ENCODE data around the gene SNX6. TPM values are rescaled to one million over a fixed set of nuclear protein-coding genes. Genes with fewer than 3 reads are reported as not detected.

The SNX6 gene
- polyA plus RNA-seq, 3 donors = 46.7 to 115 (median 114) TPM

DNA sequence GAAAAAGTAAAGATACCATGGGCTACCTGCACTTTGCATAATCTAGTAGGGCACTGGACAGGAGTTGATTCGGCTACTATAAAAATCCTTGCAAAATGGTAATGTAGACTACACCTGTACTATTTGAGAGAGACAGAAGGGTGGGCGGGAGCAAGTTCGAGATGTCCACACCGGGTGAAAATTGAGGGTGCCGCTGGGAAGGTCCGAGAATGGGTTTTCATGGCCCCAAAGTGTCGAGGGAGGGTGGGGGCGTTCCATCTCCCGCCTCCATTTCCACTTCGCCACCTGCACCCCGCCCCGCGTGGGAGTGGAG, 648 bp downstream of the SNX6 start:
- Histone ChIP-seq H3K4me2 (replicated peaks; ENCODE audit: extremely low read depth, low read length, poor library complexity, severe bottlenecking) (peak overlapping the region; percentile 78), H3K27me3 (ENCODE audit: control insufficient read depth in 2 of 2, insufficient read depth in 2 of 2, low read length in 2 of 2) (no peaks in the 10 kb centered on the region), H3K9ac (ENCODE audit: insufficient read depth, low read length, poor library complexity, severe bottlenecking) (peak overlapping the region; percentile 96), H3K27ac (ENCODE audit: low read depth in 1 of 2, low read length in 2 of 2) (peak overlapping the region; percentile 81 to 95), H3K4me3 (replicated peaks in 1 of 3; ENCODE audit: low read depth in 2 of 3, low read length in 3 of 3) (peak overlapping the region; percentile 95 to 97 (median 96)), H2AFZ (ENCODE audit: insufficient read depth, low read depth, low read length, poor library complexity, severe bottlenecking) (peak overlapping the region; percentile 95), H4K20me1 (ENCODE audit: insufficient read depth, low read length) (peaks cover 35% of the 10 kb centered on the region), H3K79me2 (ENCODE audit: insufficient read depth, low read length) (peaks cover 54% of the 10 kb centered on the region), H3K9me3 (replicated peaks in 1 of 2; ENCODE audit: control insufficient read depth in 1 of 2, insufficient read depth in 1 of 2, low read length in 2 of 2) (no peaks in the 10 kb centered on the region), H3K36me3 (replicated peaks in 1 of 2; ENCODE audit: control insufficient read depth in 1 of 2, insufficient read depth in 2 of 2, low read length in 2 of 2) (peaks cover 3 to 24% of the 10 kb centered on the region in 2 donors), H3K4me1 (ENCODE audit: control insufficient read depth in 1 of 2, insufficient read depth in 2 of 2, low read length in 2 of 2) (peaks cover 16 to 30% of the 10 kb centered on the region in 2 donors)
- Mint-ChIP-seq H3K9me3 (no peaks in the 10 kb centered on the region), H3K36me3 (peaks cover 5 to 27% of the 10 kb centered on the region in 2 donors), H3K27ac (peak overlapping the region; percentile 89 to 98 (median 95)), H3K27me3 (ENCODE audit: low read depth in 3 of 3) (peaks cover 0 to 3% (median 2%) of the 10 kb centered on the region in 3 donors), H3K4me1 (peaks cover 32% of the 10 kb centered on the region), H3K4me3 (peak overlapping the region; percentile 89 to 97)
- no peak for DNase-seq
- 2% methylated on average over 5 of the region's 13 CpGs for WGBS (ENCODE audit: insufficient coverage)
- intact Hi-C loops (cut with micrococcal nuclease) = no loop called here
- TF ChIP-seq, protein P1, sequence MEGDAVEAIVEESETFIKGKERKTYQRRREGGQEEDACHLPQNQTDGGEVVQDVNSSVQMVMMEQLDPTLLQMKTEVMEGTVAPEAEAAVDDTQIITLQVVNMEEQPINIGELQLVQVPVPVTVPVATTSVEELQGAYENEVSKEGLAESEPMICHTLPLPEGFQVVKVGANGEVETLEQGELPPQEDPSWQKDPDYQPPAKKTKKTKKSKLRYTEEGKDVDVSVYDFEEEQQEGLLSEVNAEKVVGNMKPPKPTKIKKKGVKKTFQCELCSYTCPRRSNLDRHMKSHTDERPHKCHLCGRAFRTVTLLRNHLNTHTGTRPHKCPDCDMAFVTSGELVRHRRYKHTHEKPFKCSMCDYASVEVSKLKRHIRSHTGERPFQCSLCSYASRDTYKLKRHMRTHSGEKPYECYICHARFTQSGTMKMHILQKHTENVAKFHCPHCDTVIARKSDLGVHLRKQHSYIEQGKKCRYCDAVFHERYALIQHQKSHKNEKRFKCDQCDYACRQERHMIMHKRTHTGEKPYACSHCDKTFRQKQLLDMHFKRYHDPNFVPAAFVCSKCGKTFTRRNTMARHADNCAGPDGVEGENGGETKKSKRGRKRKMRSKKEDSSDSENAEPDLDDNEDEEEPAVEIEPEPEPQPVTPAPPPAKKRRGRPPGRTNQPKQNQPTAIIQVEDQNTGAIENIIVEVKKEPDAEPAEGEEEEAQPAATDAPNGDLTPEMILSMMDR (IDR thresholded peaks at IDR 0.05) = no peak

DNA sequence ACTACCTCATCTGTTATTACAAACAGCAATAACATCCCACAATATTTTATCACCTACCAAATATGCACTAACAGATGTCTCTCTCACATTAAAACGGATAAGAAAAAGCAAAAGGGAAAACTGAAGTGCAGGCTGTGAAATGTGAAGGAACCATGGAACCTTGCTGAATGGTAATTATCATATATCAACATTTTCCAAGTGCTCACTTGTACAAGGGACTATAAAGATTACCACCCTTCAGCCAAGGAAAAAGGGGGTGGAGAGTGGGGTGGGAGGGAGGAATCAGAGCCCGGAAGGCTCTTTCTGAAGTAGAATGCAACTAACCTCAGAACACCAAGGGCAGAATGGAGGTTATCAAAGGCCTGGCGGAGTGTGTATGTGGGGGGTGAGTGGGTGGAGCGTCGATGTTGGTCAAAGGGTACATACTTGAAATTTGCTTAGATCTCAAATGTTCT, 1.2 kb downstream of the SNX6 start:
- Histone ChIP-seq H4K20me1 (ENCODE audit: insufficient read depth, low read length) (peaks cover 41% of the 10 kb centered on the region), H3K4me1 (ENCODE audit: control insufficient read depth in 1 of 2, insufficient read depth in 2 of 2, low read length in 2 of 2) (peaks cover 13 to 24% of the 10 kb centered on the region in 2 donors), H3K4me2 (replicated peaks; ENCODE audit: extremely low read depth, low read length, poor library complexity, severe bottlenecking) (peak overlapping the region; percentile 78), H3K9ac (ENCODE audit: insufficient read depth, low read length, poor library complexity, severe bottlenecking) (peak overlapping the region; percentile 96), H3K36me3 (replicated peaks in 1 of 2; ENCODE audit: control insufficient read depth in 1 of 2, insufficient read depth in 2 of 2, low read length in 2 of 2) (peaks cover 4 to 30% of the 10 kb centered on the region in 2 donors), H3K27ac (ENCODE audit: low read depth in 1 of 2, low read length in 2 of 2) (no peak overlapping the region), H3K9me3 (replicated peaks in 1 of 2; ENCODE audit: control insufficient read depth in 1 of 2, insufficient read depth in 1 of 2, low read length in 2 of 2) (no peaks in the 10 kb centered on the region), H2AFZ (ENCODE audit: insufficient read depth, low read depth, low read length, poor library complexity, severe bottlenecking) (no peak overlapping the region), H3K79me2 (ENCODE audit: insufficient read depth, low read length) (peaks cover 60% of the 10 kb centered on the region), H3K27me3 (ENCODE audit: control insufficient read depth in 2 of 2, insufficient read depth in 2 of 2, low read length in 2 of 2) (no peaks in the 10 kb centered on the region), H3K4me3 (replicated peaks in 1 of 3; ENCODE audit: low read depth in 2 of 3, low read length in 3 of 3) (peak overlapping the region in 1 of 3 experiments; percentile 96)
- intact Hi-C loops (cut with micrococcal nuclease) = no loop called here
- H3K27me3 Mint-ChIP-seq (ENCODE audit: low read depth in 3 of 3) = peaks cover 0 to 3% (median 2%) of the 10 kb centered on the region in 3 donors
- H3K4me1 Mint-ChIP-seq = peaks cover 26% of the 10 kb centered on the region
- peak overlapping the region; percentile 89 to 97 for H3K4me3 Mint-ChIP-seq
- TF ChIP-seq, protein P1 (IDR thresholded peaks at IDR 0.05) = no peak
- DNase-seq = no peak
- 100% methylated on average over 1 of the region's 5 CpGs for WGBS (ENCODE audit: insufficient coverage)
- no peaks in the 10 kb centered on the region for H3K9me3 Mint-ChIP-seq
- peaks cover 6 to 31% of the 10 kb centered on the region in 2 donors for H3K36me3 Mint-ChIP-seq
- H3K27ac Mint-ChIP-seq = peak overlapping the region in 4 of 7 donors; percentile 56 to 98 (median 61)
